HG02870 (cell line): Measurements from ENCODE around the gene WDCP.

Experiments
- ATAC-seq: cut with Tn5 transposase; IDR thresholded peaks from one replicate; pipeline ENCODE4 v1.9.1; 2021; ENCODE audit warnings: mild to moderate bottlenecking, moderate library complexity; ENCODE audit not compliant: unreplicated experiment

The WDCP gene

DNA sequence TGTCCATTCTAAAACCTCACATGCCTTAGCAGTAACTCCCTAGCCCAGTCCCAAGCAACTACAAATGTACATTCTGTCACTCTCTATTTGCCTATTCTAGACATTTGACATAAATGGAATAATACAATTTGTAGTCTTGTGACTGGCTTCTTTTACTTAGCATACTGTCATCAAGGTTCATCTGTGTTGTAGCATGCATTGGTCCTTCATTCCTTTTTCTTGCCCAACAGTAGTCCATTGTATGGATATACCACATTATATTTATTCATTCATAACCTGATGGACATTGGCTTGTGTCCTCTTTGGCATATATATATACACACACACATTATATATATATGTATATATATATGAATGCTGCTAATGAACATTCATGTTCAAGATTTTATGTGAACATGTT lies 39.5 kb downstream of the WDCP start:
- no peak for ATAC-seq

DNA sequence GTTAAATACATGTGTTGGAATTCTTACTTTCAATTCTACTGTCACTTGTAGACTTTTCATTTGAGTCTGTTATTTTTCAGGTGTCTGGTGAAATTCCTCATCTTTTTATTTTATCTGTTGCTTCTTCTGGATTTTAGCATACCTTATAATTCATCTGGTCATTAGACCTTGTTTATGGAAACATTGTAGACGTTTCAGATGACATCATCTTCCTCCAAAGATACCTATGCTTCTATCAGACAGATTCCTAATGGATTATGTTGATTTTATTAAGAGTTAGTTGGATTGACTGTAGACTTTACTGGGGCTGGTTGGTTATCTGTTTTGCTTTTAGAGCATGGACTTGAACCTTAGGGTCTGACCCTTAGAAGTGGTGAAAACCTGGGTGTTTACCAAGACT lies 52.6 kb downstream of the WDCP start:
- no peak for ATAC-seq

DNA sequence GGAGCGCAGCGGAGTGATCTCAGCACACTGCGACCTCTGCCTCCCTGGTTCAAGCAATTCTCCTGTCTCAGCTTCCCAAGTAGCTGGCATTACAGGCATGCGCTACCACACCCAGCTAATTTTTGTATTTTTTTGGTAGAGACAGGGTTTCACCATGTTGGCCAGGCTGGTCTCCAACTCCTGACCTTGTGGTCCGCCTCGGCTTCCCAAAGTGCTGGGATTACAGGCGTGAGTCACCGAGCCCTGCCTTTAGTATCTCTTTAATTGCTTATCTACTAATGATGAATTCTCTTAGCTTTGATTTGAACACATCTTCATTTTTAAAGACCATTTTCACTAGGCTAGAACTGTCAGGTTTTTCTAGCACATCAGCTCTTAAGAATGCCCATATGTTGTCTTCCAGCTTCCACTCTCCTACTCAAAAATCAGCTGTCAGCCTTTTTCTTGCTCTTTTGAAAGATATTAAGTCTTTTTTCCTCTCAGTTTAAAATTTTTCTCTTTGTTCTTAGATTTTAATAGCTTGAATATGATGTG lies 53.4 kb downstream of the WDCP start:
- no peak for ATAC-seq

DNA sequence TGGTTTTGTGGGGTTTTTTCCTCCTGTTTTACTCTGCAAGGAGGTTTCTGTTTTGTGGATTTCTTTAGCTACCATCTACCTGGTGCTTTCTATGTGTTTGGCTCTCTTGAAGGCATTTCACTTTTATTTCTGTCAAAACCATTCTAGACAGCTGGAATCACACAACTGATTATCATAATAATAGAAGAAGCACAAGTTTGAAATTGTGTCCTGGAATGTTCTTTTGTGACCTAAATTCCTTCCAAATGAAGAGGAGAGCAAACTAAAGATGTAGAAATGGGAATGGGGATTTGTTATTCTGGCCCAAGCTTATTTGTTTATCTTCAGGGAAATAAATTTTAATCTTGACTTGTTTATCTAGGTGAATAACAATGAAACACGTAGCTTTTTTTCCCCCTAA lies 54.3 kb downstream of the WDCP start:
- ATAC-seq, result no peak

DNA sequence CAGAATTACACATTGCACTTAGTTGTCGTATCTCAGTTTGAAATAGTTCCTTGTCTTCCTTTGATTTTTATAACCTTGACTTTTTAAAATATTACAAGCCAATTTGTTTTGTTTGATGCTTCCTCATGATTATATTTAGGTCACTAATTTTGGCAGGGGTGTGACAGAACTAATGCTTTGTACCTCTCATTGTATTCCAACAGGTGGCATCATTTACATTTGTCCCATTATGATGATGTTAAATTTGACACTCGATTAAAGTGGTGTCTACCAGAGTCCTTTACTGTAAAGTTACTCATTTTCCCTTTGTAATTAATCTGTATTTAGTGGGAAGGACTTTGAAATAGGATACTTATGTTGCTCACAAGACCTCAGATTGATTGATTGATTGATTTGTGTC lies 58.8 kb downstream of the WDCP start:
- ATAC-seq, result no peak
